OCI-M2 (cell line): ENCODE data around the gene LGALS7.

ENCODE experiments used
- DNase-seq: peaks from one replicate; lab custom pipeline; 2025; ENCODE audit not compliant: unreplicated experiment; lab: John Stamatoyannopoulos, UW

Gene LGALS7

DNA sequence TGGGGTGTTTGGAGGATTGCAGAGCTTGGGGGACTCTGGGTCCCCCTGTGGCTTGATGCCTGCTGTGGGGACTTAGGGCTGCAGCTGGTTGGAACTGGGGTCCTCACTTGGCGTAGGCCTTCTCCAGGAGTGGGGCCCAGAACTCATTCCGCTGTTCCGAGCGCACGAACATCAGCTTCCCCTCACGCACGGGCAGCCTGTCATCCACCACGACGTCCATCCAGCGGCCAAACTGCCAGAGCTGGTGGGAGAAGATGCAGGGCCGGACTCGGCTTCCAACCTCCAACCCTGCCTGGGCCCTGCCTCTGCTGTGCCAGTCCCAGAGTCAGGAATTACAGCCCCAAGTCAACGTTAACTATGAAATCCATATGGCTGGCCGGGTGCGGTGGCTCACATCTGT is 31.6 kb downstream of the LGALS7 start:
- DNase-seq: no peak

- DNase-seq: no peak
These were observed 32.4 kb downstream of the LGALS7 start for GRCh38 chr19:38740932-38741331.

DNA sequence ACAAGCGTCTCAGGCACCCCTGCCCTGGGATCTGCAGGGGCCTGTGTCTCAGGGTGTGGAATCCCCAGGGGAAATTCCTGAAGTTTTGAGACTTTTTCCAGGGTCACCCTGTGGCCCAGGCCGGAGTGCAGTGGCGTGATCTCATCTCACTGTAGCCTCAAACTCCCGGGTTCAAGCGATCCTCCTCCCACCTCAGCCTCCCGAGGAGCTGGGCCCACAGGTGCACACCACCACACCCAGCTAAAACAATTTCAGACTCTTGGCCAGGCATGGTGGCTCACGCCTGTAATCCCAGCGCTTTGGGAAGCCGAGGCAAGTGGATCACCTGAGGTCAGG is 33.1 kb downstream of the LGALS7 start:
- no peak for DNase-seq

GRCh38 chr19:38739440-38740256 is 33.7 kb downstream of the LGALS7 start:
- DNase-seq: no peak

- no peak for DNase-seq
These were observed 35.2 kb downstream of the LGALS7 start for GRCh38 chr19:38737921-38738737.

DNA sequence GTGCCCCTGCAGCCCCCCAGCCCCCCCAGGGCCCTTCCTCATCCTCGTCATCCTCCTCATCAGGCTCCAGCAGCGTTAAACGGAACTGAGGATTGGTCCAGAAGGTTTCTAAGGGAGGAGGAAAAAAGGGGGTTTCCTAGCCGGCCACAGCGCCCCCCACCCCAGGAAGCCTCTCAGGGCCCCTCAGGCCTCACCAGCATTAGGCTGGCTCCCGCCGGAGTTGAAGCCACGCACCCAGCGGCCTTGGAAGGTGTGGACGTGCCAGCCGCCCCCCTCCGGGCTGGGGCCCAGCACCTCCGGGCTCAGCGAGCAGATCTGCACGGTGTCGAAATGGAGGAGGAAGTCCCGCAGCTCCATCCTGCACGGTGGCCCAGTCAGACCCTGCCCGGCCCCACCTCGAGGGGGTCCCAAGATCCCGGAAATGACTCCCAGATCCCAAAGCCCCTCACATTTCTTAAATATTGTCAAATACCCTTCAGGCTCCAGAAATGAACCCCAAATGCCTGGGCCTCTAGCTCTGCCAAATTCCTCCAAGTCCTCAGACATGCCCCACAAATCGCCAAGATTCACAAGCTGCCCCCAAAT is 35.9 kb downstream of the LGALS7 start:
- DNase-seq: no peak

- DNase-seq: no peak
These were observed 36.7 kb downstream of the LGALS7 start for GRCh38 chr19:38736413-38737280.

DNA sequence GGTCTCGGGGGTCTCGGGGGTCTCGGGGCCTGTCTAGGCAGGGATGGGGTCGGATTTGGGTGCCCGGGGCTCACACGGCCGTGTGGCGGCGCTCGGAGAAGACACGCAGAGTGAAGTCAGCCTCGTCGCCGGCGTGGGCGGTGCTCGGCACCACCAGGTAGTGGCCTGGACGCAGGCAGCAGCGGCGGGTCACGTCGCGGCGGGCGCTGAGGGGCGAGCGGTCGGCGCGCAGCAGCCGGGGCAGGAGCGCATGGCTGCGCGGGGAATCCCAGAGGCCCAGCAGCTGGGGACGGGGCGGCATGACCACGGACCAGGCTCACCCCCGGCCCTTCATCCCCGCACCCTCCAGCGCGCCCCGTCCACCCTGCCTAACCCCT is 37.3 kb downstream of the LGALS7 start:
- no peak for DNase-seq

- DNase-seq: no peak
These were observed 38.0 kb downstream of the LGALS7 start for GRCh38 chr19:38735257-38735686.

DNA sequence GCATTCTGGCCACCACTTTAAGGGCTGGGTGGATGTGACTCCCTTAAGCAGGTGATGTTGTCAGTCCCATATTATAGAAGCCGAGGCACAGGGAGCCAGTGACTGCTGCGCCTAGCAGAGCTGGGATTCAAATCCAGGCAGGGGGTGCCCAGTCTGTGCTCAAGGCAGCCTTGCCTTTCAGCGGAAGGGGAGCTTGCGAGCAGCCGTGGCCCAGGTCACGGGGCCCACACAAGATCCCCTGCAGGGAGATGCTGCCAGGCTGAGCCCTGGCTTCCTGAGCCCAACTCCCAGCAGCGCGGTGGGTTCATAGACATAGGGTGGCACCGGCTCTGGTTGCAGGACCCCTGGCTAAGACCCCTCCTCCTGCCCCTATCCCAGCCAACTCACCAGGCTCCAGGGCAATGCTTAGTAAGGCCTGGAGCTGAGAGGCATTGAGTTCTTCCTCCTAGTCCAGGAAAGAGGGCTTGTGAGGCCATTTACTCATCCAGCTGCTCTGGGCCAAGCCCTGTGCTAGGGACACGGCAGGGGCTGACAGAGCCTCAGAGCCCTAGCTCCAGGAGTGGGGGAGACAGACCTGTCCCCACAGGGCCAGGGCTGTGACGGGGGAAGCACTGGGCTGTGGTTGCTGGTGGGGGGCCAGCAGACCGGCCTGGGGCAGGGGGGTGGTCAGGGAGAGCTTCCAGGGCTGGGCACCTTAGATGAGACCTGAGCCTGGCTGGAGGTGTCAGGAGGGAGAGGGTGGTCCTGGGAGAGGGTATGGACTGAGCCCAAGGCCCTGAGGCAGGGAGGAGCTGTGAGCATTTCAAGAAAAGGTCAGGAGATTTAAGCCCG is 38.7 kb downstream of the LGALS7 start:
- no peak for DNase-seq

DNA sequence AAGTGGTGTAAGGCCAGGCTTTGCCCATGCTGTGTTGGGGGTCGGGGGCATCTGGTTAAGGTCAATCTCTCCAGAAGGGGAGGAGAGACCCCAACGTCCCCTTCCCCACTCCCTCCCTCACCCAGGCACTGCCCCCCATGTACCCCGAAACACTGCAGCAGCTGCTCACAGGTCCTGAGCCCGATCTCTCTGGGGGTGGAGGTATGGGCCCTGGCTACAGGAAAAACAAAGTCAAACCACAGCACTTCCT is 39.2 kb downstream of the LGALS7 start:
- no peak for DNase-seq

DNA sequence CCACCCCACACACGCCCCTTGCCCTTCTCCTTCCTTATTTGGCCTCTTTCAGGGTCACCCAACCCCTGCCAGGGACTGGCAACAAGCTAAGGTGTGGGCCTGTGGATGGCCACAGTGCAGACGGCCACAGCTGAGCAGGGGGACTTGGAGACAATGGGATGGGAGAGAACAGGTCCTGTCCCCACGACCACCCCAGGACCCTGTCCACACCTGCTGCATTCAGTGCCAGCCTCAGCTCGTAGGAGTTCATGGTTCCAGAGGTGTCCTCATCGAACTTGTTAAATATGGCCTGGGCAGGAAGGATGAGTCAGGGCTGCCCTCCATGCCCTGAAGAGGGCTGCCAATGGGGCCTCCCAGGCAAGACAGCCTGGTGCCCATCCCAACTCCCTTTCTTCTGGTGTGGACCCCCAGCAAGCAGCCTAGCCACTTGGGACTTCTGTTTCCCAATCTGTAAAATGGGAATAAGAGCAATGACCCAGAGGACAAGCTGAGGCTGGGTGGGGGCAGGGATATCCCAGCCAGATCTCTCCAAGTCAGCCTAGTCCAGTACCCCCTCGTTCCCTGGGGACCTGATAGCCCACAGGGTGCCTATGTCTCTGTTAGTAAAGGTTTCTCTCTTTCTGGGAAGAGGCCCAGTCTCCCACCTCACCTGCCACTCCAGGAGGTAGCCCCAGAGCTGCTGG is 39.7 kb downstream of the LGALS7 start:
- DNase-seq: no peak

GRCh38 chr19:38733241-38733492 is 40.1 kb downstream of the LGALS7 start:
- no peak for DNase-seq

GRCh38 chr19:38731654-38732301 is 41.5 kb downstream of the LGALS7 start:
- DNase-seq: no peak

DNA sequence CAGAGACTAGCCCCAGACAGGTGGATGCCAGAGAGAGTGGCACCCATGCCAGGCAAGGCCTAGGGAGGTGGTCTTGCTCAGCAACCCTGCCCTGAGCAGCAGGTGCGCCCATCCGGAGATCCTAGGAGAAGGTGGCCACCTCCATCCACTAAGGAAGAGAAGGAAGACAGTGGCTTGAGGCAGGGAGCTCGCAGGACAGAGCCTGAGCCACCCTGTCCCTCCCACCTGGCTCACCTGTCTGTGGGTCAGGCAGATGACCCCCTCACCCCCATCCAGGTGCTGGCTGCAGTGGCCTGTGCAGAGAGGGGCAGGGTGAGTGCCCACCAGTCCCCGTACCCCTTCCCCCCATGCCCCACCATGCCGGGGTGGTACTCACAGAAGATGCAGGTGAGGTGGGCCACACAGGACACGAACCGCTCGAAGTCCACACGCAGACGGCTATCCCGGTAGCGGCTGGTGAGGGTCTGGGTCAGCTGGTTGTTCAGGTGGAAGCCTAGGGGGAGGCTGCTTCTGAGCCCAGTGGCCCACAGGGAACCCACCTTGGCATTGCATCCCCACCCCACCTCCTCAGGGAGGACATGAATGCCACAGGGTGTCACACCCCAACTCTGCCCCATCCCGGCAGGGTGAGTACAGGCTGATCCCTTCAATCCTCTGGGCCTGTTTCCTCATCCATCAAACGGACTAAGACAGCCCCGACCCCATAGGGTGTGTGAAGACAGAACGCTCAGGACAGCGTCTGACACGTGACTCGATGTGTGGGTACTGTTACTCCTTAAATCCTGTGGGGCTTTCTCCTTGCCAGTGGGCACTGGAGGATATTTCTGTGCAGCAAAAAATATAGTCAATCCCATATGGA is 42.4 kb downstream of the LGALS7 start:
- no peak for DNase-seq

- no peak for DNase-seq
These were observed 42.9 kb downstream of the LGALS7 start for GRCh38 chr19:38730470-38730730.

- peak; percentile 59 for DNase-seq
These were observed 43.5 kb downstream of the LGALS7 start for GRCh38 chr19:38729653-38730469.
